Mesendoderm (in vitro differentiated cells): ENCODE results near the gene SLC23A3.

Experiments
- DNase-seq: peaks from one replicate; pipeline ENCODE4 v3.0.0; 2013
- H2AK5ac ChIP-seq: 2 replicates; pipeline ENCODE4 v1.6.1; 2013; ENCODE audit warnings: low read length, inconsistent platforms
- H2BK120ac ChIP-seq: 2 replicates; pipeline ENCODE4 v1.6.1; 2013; ENCODE audit warnings: low read depth, mild to moderate bottlenecking, low read length, moderate library complexity, mixed read lengths
- H2BK15ac ChIP-seq: replicated peaks from 2 replicates; pipeline ENCODE4 v1.6.1; 2013; ENCODE audit warnings: low read depth, mild to moderate bottlenecking, moderate library complexity
- H2BK5ac ChIP-seq: 2 replicates; pipeline ENCODE4 v1.6.1; 2013; ENCODE audit warnings: low read length, inconsistent platforms
- H3K18ac ChIP-seq: 2 replicates; pipeline ENCODE4 v1.6.1; 2013; ENCODE audit warnings: mild to moderate bottlenecking, low read length, mixed read lengths
- H3K23ac ChIP-seq: one replicate; pipeline ENCODE4 v1.6.1; 2013; ENCODE audit warnings: low read length
- H3K27ac ChIP-seq: 2 replicates; pipeline ENCODE4 v1.5.1; 2013; ENCODE audit warnings: low read depth, mild to moderate bottlenecking, inconsistent platforms, low read length, moderate library complexity
- H3K27me3 ChIP-seq: 2 replicates; pipeline ENCODE4 v1.6.1; 2013; ENCODE audit warnings: low read length, control low read depth, mild to moderate bottlenecking, inconsistent platforms; ENCODE audit not compliant: insufficient read depth, poor library complexity
- H3K36me3 ChIP-seq: 2 replicates; pipeline ENCODE4 v1.6.1; 2013; ENCODE audit warnings: low read length, inconsistent platforms; ENCODE audit not compliant: control insufficient read depth, insufficient read depth
- H3K4ac ChIP-seq: one replicate; pipeline ENCODE4 v1.6.1; 2013; ENCODE audit warnings: low read depth, mild to moderate bottlenecking, low read length, moderate library complexity
- H3K4me1 ChIP-seq: 2 replicates; pipeline ENCODE4 v1.6.1; 2013; ENCODE audit warnings: low read depth, low read length, inconsistent platforms; ENCODE audit not compliant: control insufficient read depth
- H3K4me2 ChIP-seq: 2 replicates; pipeline ENCODE4 v1.6.1; 2013; ENCODE audit warnings: low read length
- H3K4me3 ChIP-seq: 2 replicates; pipeline ENCODE4 v1.5.1; 2013; ENCODE audit warnings: mild to moderate bottlenecking, low read length
- H3K56ac ChIP-seq: one replicate; pipeline ENCODE4 v1.6.1; 2013; ENCODE audit warnings: low read length
- H3K79me1 ChIP-seq: 2 replicates; pipeline ENCODE4 v1.6.1; 2013; ENCODE audit warnings: low read length, inconsistent platforms
- H3K79me2 ChIP-seq: 2 replicates; pipeline ENCODE4 v1.6.1; 2013; ENCODE audit warnings: mild to moderate bottlenecking, low read length; ENCODE audit not compliant: control insufficient read depth, insufficient read depth
- H3K9ac ChIP-seq: 2 replicates; pipeline ENCODE4 v1.6.1; 2013; ENCODE audit warnings: low read length, inconsistent platforms
- H4K5ac ChIP-seq: one replicate; pipeline ENCODE4 v1.6.1; 2013; ENCODE audit warnings: low read length
- H4K8ac ChIP-seq: one replicate; pipeline ENCODE4 v1.6.1; 2013; ENCODE audit warnings: low read depth, mild to moderate bottlenecking, control low read depth, low read length, moderate library complexity
- WGBS: extraction: QIAGEN DNeasy Blood & Tissue Kit; methylation state at CpG from one replicate; pipeline ENCODE4 v1.1.7; 2013; ENCODE audit warnings: low lambda C conversion rate, missing lambda C conversion rate; ENCODE audit not compliant: insufficient coverage; ENCODE audit errors: extremely low coverage; 5-methylcytosine and 5-hydroxymethylcytosine counted together

SLC23A3 gene

GRCh38 chr2:219116776-219117646, 52.8 kb downstream of the SLC23A3 start:
- Histone ChIP-seq H3K79me1 (no peaks in the 10 kb centered on the region), H3K36me3 (no peaks in the 10 kb centered on the region), H4K5ac (no peak overlapping the region), H3K4ac (no peak overlapping the region), H3K18ac (no peak overlapping the region), H3K4me3 (no peak overlapping the region), H2BK15ac (no peak overlapping the region), H3K79me2 (no peaks in the 10 kb centered on the region), H2AK5ac (no peak overlapping the region), H3K4me2 (no peak overlapping the region), H3K23ac (no peak overlapping the region), H3K27me3 (no peaks in the 10 kb centered on the region), H4K8ac (no peak overlapping the region), H3K4me1 (no peaks in the 10 kb centered on the region), H3K56ac (no peak overlapping the region), H2BK120ac (no peak overlapping the region), H2BK5ac (no peak overlapping the region), H3K27ac (no peak overlapping the region), H3K9ac (no peak overlapping the region)
- DNase-seq: no peak
- no CpG with 5 or more reads among the region's 8 CpGs for WGBS

DNA sequence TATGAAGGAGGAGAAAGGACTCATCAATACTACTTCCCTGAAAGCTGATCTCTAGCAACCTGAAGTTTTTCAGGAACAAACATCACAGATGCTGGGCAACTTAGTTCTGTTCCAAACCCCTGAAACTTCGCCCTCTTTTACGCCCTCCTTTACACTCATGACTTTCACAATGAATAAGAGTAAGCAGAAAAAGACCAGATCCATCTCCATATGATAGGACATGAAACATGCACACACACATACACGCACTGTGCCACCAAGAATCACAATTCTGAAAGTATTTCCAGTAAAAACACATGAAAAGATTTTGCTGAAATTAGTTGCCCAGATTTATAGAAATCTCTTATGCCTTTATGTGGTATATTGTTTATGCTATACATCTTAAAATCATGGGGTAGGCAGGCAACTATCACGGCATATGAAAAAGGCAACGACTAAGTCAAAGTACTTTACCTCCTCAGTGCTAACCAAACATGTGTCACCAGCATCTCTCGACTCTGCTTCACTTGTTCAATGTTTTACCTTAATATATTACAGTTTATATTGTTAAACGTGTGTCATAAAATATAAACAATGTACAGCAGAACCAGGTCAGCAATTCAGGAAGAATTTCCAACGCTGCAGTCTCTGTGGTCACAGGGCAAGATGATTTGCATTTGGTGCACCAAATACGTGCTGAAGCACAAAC, 57.0 kb downstream of the SLC23A3 start:
- H4K8ac ChIP-seq: no peak overlapping the region
- H3K4me1 ChIP-seq: no peaks in the 10 kb centered on the region
- H2BK120ac ChIP-seq: no peak overlapping the region
- H4K5ac ChIP-seq: no peak overlapping the region
- WGBS: no CpG with 5 or more reads among the region's 9 CpGs
- H3K27ac ChIP-seq: no peak overlapping the region
- H3K18ac ChIP-seq: no peak overlapping the region
- no peak overlapping the region for H3K9ac ChIP-seq
- H3K4me2 ChIP-seq: no peak overlapping the region
- H2AK5ac ChIP-seq: no peak overlapping the region
- H3K27me3 ChIP-seq: no peaks in the 10 kb centered on the region
- H2BK15ac ChIP-seq: no peak overlapping the region
- no peaks in the 10 kb centered on the region for H3K79me1 ChIP-seq
- no peak overlapping the region for H3K56ac ChIP-seq
- H3K36me3 ChIP-seq: no peaks in the 10 kb centered on the region
- H3K23ac ChIP-seq: no peak overlapping the region
- H3K4ac ChIP-seq: no peak overlapping the region
- no peak for DNase-seq
- H3K4me3 ChIP-seq: no peak overlapping the region
- H3K79me2 ChIP-seq: no peaks in the 10 kb centered on the region
- H2BK5ac ChIP-seq: no peak overlapping the region

GRCh38 chr2:219112062-219112406, 57.8 kb downstream of the SLC23A3 start:
- H3K27ac ChIP-seq: no peak overlapping the region
- no peak overlapping the region for H2AK5ac ChIP-seq
- H3K4me1 ChIP-seq: no peaks in the 10 kb centered on the region
- no peak overlapping the region for H3K18ac ChIP-seq
- H3K23ac ChIP-seq: no peak overlapping the region
- H4K8ac ChIP-seq: no peak overlapping the region
- H4K5ac ChIP-seq: no peak overlapping the region
- no peak overlapping the region for H3K9ac ChIP-seq
- no peaks in the 10 kb centered on the region for H3K79me1 ChIP-seq
- no peak overlapping the region for H2BK5ac ChIP-seq
- H2BK15ac ChIP-seq: no peak overlapping the region
- no peak overlapping the region for H3K4me2 ChIP-seq
- no peak for DNase-seq
- H3K36me3 ChIP-seq: no peaks in the 10 kb centered on the region
- H3K56ac ChIP-seq: no peak overlapping the region
- no peak overlapping the region for H2BK120ac ChIP-seq
- WGBS: 100% methylated on average over 1 of the region's 2 CpGs
- H3K27me3 ChIP-seq: no peaks in the 10 kb centered on the region
- no peak overlapping the region for H3K4ac ChIP-seq
- H3K79me2 ChIP-seq: no peaks in the 10 kb centered on the region
- no peak overlapping the region for H3K4me3 ChIP-seq
